K562 (cell line): ENCODE measurements around the gene CFL1. TPM values are rescaled to one million over a fixed set of nuclear protein-coding genes. Genes with fewer than 3 reads are reported as not detected.
A peak's percentile ranks its signal among the peaks of the same experiment; 100 is the strongest.

ENCODE experiments used
- ARID2 ChIP-seq: fragments of 450-650 bp; IDR thresholded peaks from 2 replicates; pipeline ENCODE4 v1.6.1; 2017; ENCODE audit warnings: antibody characterized with exemption, mild to moderate bottlenecking
- CBFB ChIP-seq: sonication (generic); formaldehyde crosslinking; IDR thresholded peaks from 2 replicates; pipeline ENCODE4 v1.4.0; 2020; ENCODE audit warnings: mild to moderate bottlenecking, missing genetic modification reagents
- CTBP1 ChIP-seq: fragments of 450-650 bp; IDR thresholded peaks from 2 replicates; pipeline ENCODE4 v1.6.1; 2016; ENCODE audit warnings: borderline replicate concordance
- DDX20 ChIP-seq: fragments of 450-650 bp; IDR thresholded peaks from 2 replicates; pipeline ENCODE4 v1.6.1; 2016; ENCODE audit warnings: missing genetic modification characterization, low read depth, mild to moderate bottlenecking, missing compliant biosample characterization, moderate library complexity
- ELF2 ChIP-seq: fragments of 250-450 bp; sonication (Bioruptor Pico); IDR thresholded peaks from 2 replicates; pipeline ENCODE4 v1.5.0; 2021; ENCODE audit warnings: mild to moderate bottlenecking
- ILK ChIP-seq: fragments of 450-650 bp; IDR thresholded peaks from 2 replicates; pipeline ENCODE4 v1.6.1; 2016; ENCODE audit warnings: missing genetic modification characterization, low read depth, mild to moderate bottlenecking, missing compliant biosample characterization, moderate library complexity, borderline replicate concordance
- MIER1 ChIP-seq: fragments of 450-650 bp; IDR thresholded peaks from 2 replicates; pipeline ENCODE4 v1.6.1; 2016; ENCODE audit warnings: antibody characterized with exemption, mild to moderate bottlenecking, low read depth
- MTF1 ChIP-seq: fragments of 250-450 bp; sonication (Bioruptor Pico); IDR thresholded peaks from 2 replicates; pipeline ENCODE4 v1.9.0; 2021; ENCODE audit warnings: moderate library complexity, mild to moderate bottlenecking, inconsistent platforms, borderline replicate concordance
- NR2F6 ChIP-seq: fragments of 450-650 bp; formaldehyde crosslinking; IDR thresholded peaks from 2 replicates; pipeline ENCODE4 v1.4.0; 2020; ENCODE audit warnings: mild to moderate bottlenecking
- NR4A1 ChIP-seq, 2 experiments: fragments of 250-450 bp in 1 of 2; fragments of 450-650 bp in 1 of 2; sonication (Bioruptor Pico) in 1 of 2; IDR thresholded peaks; 2 replicates each; pipeline versions ENCODE4 v1.4.0 to v1.6.1; 2016 to 2020; ENCODE audit warnings: mild to moderate bottlenecking in 2 of 2, missing compliant biosample characterization in 1 of 2, missing genetic modification characterization in 1 of 2, moderate library complexity in 1 of 2
- RFX7 ChIP-seq: fragments of 250-450 bp; sonication (Bioruptor Pico); IDR thresholded peaks from 2 replicates; pipeline ENCODE4 v1.5.1; 2021; ENCODE audit warnings: mild to moderate bottlenecking
- SUPT5H ChIP-seq: fragments of 450-650 bp; IDR thresholded peaks from 2 replicates; pipeline ENCODE4 v1.6.1; 2016
- TARDBP ChIP-seq: fragments of 450-650 bp; IDR thresholded peaks from 2 replicates; pipeline ENCODE4 v1.6.1; 2016
- TOE1 ChIP-seq, 2 experiments: fragments of 450-650 bp in 1 of 2; sonication (generic) in 1 of 2; formaldehyde crosslinking in 1 of 2; IDR thresholded peaks; 2 replicates each; pipeline versions ENCODE4 v1.7.1 to v1.8.0; 2016 to 2022; ENCODE audit warnings: borderline replicate concordance in 2 of 2, mild to moderate bottlenecking in 2 of 2, antibody characterized with exemption in 1 of 2, inconsistent platforms in 1 of 2, low read depth in 1 of 2, missing genetic modification reagents in 1 of 2, moderate library complexity in 1 of 2
- XRCC3 ChIP-seq: fragments of 450-650 bp; IDR thresholded peaks from 2 replicates; pipeline ENCODE4 v1.6.1; 2017; ENCODE audit warnings: mild to moderate bottlenecking, moderate library complexity
- ZBTB17 ChIP-seq: fragments of 450-650 bp; formaldehyde crosslinking; IDR thresholded peaks from 2 replicates; pipeline ENCODE4 v1.4.0; 2020; ENCODE audit warnings: mild to moderate bottlenecking
- ZBTB8A ChIP-seq: fragments of 450-650 bp; IDR thresholded peaks from 2 replicates; pipeline ENCODE4 v1.6.1; 2018; ENCODE audit warnings: mild to moderate bottlenecking, moderate library complexity; ENCODE audit not compliant: partially characterized antibody
- ZBTB9 ChIP-seq: fragments of 450-650 bp; formaldehyde crosslinking; IDR thresholded peaks from 2 replicates; pipeline ENCODE4 v1.4.0; 2020; ENCODE audit warnings: mild to moderate bottlenecking, moderate library complexity
- ZKSCAN3 ChIP-seq: fragments of 250-450 bp; sonication (Bioruptor Pico); IDR thresholded peaks from 2 replicates; pipeline ENCODE4 v1.4.0; 2020
- ZNF124 ChIP-seq: sonication (generic); formaldehyde crosslinking; IDR thresholded peaks from 2 replicates; pipeline ENCODE4 v1.8.1; 2022; ENCODE audit warnings: missing genetic modification reagents
- ZNF197 ChIP-seq: fragments of 200-800 bp; sonication (Bioruptor generic); IDR thresholded peaks from 2 replicates; pipeline ENCODE4 v1.6.1; 2016; ENCODE audit warnings: low read depth, missing genetic modification characterization, missing compliant biosample characterization
- ZNF511 ChIP-seq: sonication (generic); formaldehyde crosslinking; IDR thresholded peaks from 2 replicates; pipeline ENCODE4 v1.8.0; 2022; ENCODE audit warnings: mild to moderate bottlenecking, missing genetic modification reagents
- ZNF717 ChIP-seq: fragments of 250-450 bp; sonication (Bioruptor Pico); IDR thresholded peaks from 2 replicates; pipeline ENCODE4 v1.5.0; 2021
- ZNF764 ChIP-seq: fragments of 250-450 bp; sonication (Bioruptor Pico); IDR thresholded peaks from 2 replicates; pipeline ENCODE4 v1.4.0; 2020; ENCODE audit warnings: low read depth, mild to moderate bottlenecking, moderate library complexity
- polyA plus RNA-seq, 8 experiments: library from polyadenylated mRNA; depleted of rRNA in 4 of 8; stranded (reverse) in 5 of 8; unstranded in 3 of 8; fragments of >200 nt; fragmentation: Nextera tagmentation in 2 of 8; fragmentation: Illumina TruSeq in 1 of 8; extraction: Ambion mirVana in 2 of 8; extraction: Trizol in 1 of 8; gene quantifications; 2 replicates each; pipeline versions ENCODE4 v1.2.1 to v1.2.3, GENCODE V29; 2011 to 2014; ENCODE audit warnings: inconsistent platforms in 1 of 8, missing spikeins in 1 of 8
- total RNA-seq, 7 experiments: library from RNA; depleted of rRNA in 6 of 7; stranded (reverse); fragments of >200 nt in 6 of 7; fragmentation: Illumina TruSeq in 2 of 7; extraction: Trizol in 2 of 7; gene quantifications; 2 replicates each; pipeline versions ENCODE4 v1.2.1 to v1.2.3, GENCODE V29; 2011 to 2021; ENCODE audit warnings: low replicate concordance in 1 of 7
- TF ChIP-seq, protein P1 (sequence below): IDR thresholded peaks from 2 replicates; pipeline ENCODE4 v1.6.1; 2014; ENCODE audit warnings: antibody characterized with exemption
- TF ChIP-seq, protein P2 (sequence below): sonication (generic); IDR thresholded peaks from 2 replicates; pipeline ENCODE4 v1.6.1; 2016

CFL1 gene
- total and polyA plus RNA-seq, 9 of the 15 experiments (the other 6 are each of a cell fraction or from before 2014, with no cell fraction given) = 105 to 1,101 (median 859) TPM

DNA sequence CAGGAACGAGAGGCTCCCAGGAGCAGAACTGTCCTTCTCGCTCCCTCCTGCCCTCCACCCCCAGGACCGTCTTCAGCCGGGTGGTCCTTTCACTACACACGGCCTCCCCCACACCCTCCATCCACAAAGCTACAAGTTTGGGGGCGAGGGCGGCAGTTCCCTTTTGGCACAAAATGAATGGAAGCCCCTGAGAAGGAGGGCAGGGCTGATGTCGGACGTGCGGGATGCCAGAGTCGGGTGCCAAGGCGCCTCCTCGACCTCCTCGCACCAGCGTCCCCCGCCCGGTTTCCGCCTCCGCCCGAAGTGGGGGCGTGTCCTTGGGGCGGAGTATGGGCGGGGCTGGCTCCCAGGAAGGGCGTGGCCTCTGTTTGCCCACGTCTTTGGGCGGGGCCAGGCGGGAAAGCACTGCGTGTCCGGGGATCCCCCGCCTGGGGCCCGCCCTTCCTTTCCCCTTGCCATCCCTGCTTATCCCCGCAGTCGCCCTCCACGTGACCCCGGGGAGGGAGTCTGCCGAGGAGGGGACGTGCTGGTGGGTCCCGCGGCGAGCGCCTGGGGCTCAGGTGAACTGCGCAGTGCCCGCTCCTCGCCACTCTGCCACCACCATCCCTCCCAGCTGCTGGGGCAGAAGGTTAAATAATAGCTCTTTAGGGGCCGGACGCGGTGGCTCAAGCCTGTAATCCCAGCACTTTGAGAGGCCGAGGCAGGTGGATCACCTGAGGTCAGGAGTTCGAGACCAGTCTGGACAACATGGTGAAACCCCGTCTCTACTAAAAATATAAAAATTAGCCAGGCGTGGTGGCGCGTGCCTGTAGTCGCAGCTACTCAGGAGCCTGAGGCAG is 15.6 kb upstream of the CFL1 start (continued):
- TF ChIP-seq CBFB (CRISPR knock-in tag) = no peak
- TF ChIP-seq ZNF197 (CRISPR knock-in tag) = no peak
- no peak for TF ChIP-seq NR2F6 (CRISPR knock-in tag)
- TF ChIP-seq ZNF764 (CRISPR knock-in tag) = no peak
- TF ChIP-seq ZBTB8A = no peak
- no peak for TF ChIP-seq ZKSCAN3 (CRISPR knock-in tag)
- TF ChIP-seq RFX7 (CRISPR knock-in tag) = no peak
- no peak for TF ChIP-seq ZNF124 (CRISPR knock-in tag)
- TF ChIP-seq MIER1 = no peak
- TF ChIP-seq, protein P1, sequence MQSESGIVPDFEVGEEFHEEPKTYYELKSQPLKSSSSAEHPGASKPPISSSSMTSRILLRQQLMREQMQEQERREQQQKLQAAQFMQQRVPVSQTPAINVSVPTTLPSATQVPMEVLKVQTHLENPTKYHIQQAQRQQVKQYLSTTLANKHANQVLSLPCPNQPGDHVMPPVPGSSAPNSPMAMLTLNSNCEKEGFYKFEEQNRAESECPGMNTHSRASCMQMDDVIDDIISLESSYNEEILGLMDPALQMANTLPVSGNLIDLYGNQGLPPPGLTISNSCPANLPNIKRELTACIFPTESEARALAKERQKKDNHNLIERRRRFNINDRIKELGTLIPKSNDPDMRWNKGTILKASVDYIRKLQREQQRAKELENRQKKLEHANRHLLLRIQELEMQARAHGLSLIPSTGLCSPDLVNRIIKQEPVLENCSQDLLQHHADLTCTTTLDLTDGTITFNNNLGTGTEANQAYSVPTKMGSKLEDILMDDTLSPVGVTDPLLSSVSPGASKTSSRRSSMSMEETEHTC = peak; percentile 43; the same call in 1 of the 2 replicates
- 0 out of 2 replicates have a peak, but pooled peaks have one; percentile 22 for TF ChIP-seq ZNF511 (CRISPR knock-in tag)
- TF ChIP-seq ZBTB9 (CRISPR knock-in tag) = no peak
- 0 out of 2 replicates have a peak, but pooled peaks have one; percentile 46 for TF ChIP-seq ARID2
- no peak for TF ChIP-seq ELF2 (CRISPR knock-in tag)
- peak; percentile 80 for TF ChIP-seq SUPT5H
- TF ChIP-seq CTBP1 = peak; percentile 77
- no peak for TF ChIP-seq NR4A1 (CRISPR knock-in tag; IDR thresholded peaks at IDR 0.05)
- no peak for TF ChIP-seq NR4A1 (tag; IDR thresholded peaks at IDR 0.05)
- TF ChIP-seq, protein P2, sequence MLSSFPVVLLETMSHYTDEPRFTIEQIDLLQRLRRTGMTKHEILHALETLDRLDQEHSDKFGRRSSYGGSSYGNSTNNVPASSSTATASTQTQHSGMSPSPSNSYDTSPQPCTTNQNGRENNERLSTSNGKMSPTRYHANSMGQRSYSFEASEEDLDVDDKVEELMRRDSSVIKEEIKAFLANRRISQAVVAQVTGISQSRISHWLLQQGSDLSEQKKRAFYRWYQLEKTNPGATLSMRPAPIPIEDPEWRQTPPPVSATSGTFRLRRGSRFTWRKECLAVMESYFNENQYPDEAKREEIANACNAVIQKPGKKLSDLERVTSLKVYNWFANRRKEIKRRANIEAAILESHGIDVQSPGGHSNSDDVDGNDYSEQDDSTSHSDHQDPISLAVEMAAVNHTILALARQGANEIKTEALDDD = no peak
- peak; percentile 66 for TF ChIP-seq TOE1 (IDR thresholded peaks at IDR 0.05; ENCODE audit: borderline replicate concordance)
- TF ChIP-seq TOE1 (CRISPR knock-in tag; IDR thresholded peaks at IDR 0.05; ENCODE audit: borderline replicate concordance, low read depth) = no peak
- no peak for TF ChIP-seq DDX20 (tag)
- no peak for TF ChIP-seq ILK
- no peak for TF ChIP-seq MTF1 (CRISPR knock-in tag)
- TF ChIP-seq TARDBP = 0 out of 2 replicates have a peak, but pooled peaks have one; percentile 40
- TF ChIP-seq XRCC3 = no peak
- TF ChIP-seq ZBTB17 (CRISPR knock-in tag) = no peak
- no peak for TF ChIP-seq ZNF717 (CRISPR knock-in tag)
